HEK293T (cell line): Measurements from ENCODE around the gene RNF227.
"Not testable (repeated sequence)": the region's sequence is repeated elsewhere in the genome, so short reads cannot be mapped to it uniquely, and the experiment has no call there.

ENCODE experiments used
- CTCF ChIA-PET: fragments of 350-600 bp; formaldehyde crosslinking; extraction: SDS; loops from one replicate; lab custom pipeline; 2021; ENCODE audit warnings: antibody characterized with exemption, inconsistent platforms; lab: Yijun Ruan, JAX
- POLR2A ChIA-PET: fragments of 350-600 bp; formaldehyde crosslinking; extraction: SDS; loops from one replicate; lab custom pipeline; 2020; ENCODE audit warnings: antibody characterized with exemption, inconsistent platforms; lab: Yijun Ruan, JAX
- DNase-seq: peaks from one replicate; pipeline ENCODE4 v3.0.0; 2012; ENCODE audit warnings: mixed read lengths; ENCODE audit errors: extremely low spot score
- ARNT ChIP-seq: fragments of 450-650 bp; IDR thresholded peaks from 2 replicates; pipeline ENCODE4 v1.6.1; 2017; ENCODE audit warnings: mild to moderate bottlenecking
- BHLHE40 ChIP-seq: fragments of 450-650 bp; IDR thresholded peaks from 2 replicates; pipeline ENCODE4 v1.6.1; 2016; ENCODE audit warnings: mild to moderate bottlenecking, moderate library complexity, borderline replicate concordance
- CTBP1 ChIP-seq: fragments of 450-650 bp; IDR thresholded peaks from 2 replicates; pipeline ENCODE4 v1.6.1; 2016; ENCODE audit warnings: borderline replicate concordance
- ELF4 ChIP-seq: fragments of 450-650 bp; IDR thresholded peaks from 2 replicates; pipeline ENCODE4 v1.6.1; 2017; ENCODE audit warnings: antibody characterized with exemption
- FOXA1 ChIP-seq: fragments of 450-650 bp; IDR thresholded peaks from 2 replicates; pipeline ENCODE4 v1.6.1; 2016; ENCODE audit warnings: mild to moderate bottlenecking
- FOXK2 ChIP-seq: fragments of 450-650 bp; IDR thresholded peaks from 2 replicates; pipeline ENCODE4 v1.6.1; 2016; ENCODE audit warnings: mild to moderate bottlenecking
- FOXM1 ChIP-seq: fragments of 450-650 bp; IDR thresholded peaks from 2 replicates; pipeline ENCODE4 v1.6.1; 2017; ENCODE audit warnings: mild to moderate bottlenecking, borderline replicate concordance
- HDGF ChIP-seq: fragments of 450-650 bp; IDR thresholded peaks from 2 replicates; pipeline ENCODE4 v1.6.1; 2017; ENCODE audit warnings: antibody characterized with exemption, borderline replicate concordance
- L3MBTL2 ChIP-seq: fragments of 450-650 bp; conservative IDR thresholded peaks from 2 replicates; pipeline ENCODE4 v1.6.1; 2016; ENCODE audit warnings: mild to moderate bottlenecking
- LEF1 ChIP-seq: fragments of 450-650 bp; IDR thresholded peaks from 2 replicates; pipeline ENCODE4 v1.6.1; 2017; ENCODE audit warnings: mild to moderate bottlenecking, borderline replicate concordance
- NFRKB ChIP-seq: fragments of 450-650 bp; IDR thresholded peaks from 2 replicates; pipeline ENCODE4 v1.6.1; 2016; ENCODE audit warnings: mild to moderate bottlenecking, moderate library complexity
- SP1 ChIP-seq: fragments of 450-650 bp; IDR thresholded peaks from 2 replicates; pipeline ENCODE4 v1.6.1; 2017
- SUZ12 ChIP-seq: fragments of 450-650 bp; IDR thresholded peaks from 2 replicates; pipeline ENCODE4 v1.6.1; 2016; ENCODE audit warnings: mild to moderate bottlenecking
- TARDBP ChIP-seq: fragments of 450-650 bp; IDR thresholded peaks from 2 replicates; pipeline ENCODE4 v1.6.1; 2016
- ZNF384 ChIP-seq: fragments of 450-650 bp; IDR thresholded peaks from 2 replicates; pipeline ENCODE4 v1.6.1; 2016
- TF ChIP-seq, protein P1 (sequence below): fragments of 450-650 bp; IDR thresholded peaks from 2 replicates; pipeline ENCODE4 v1.6.1; 2016

Gene RNF227

GRCh38 chr17:7878234-7878633 lies 37.9 kb downstream of the RNF227 start:
- POLR2A ChIA-PET, result no interaction called here
- no peak for DNase-seq
- CTCF ChIA-PET, result interaction anchor here (0.6 kb wide), 1 partner anchor 246 kb away, joined by 4 read pairs; no protein-coding TSS in a partner anchor
- TF ChIP-seq HDGF (no peak), SP1 (no peak), FOXA1 (no peak), CTBP1 (no peak), FOXK2 (no peak), LEF1 (no peak), TARDBP (no peak), BHLHE40 (no peak), SUZ12 (no peak), ARNT (no peak), ELF4 (no peak), FOXM1 (no peak), NFRKB (no peak), ZNF384 (no peak), L3MBTL2 (no peak)
- TF ChIP-seq, protein P1, sequence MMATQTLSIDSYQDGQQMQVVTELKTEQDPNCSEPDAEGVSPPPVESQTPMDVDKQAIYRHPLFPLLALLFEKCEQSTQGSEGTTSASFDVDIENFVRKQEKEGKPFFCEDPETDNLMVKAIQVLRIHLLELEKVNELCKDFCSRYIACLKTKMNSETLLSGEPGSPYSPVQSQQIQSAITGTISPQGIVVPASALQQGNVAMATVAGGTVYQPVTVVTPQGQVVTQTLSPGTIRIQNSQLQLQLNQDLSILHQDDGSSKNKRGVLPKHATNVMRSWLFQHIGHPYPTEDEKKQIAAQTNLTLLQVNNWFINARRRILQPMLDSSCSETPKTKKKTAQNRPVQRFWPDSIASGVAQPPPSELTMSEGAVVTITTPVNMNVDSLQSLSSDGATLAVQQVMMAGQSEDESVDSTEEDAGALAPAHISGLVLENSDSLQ, result no peak

DNA sequence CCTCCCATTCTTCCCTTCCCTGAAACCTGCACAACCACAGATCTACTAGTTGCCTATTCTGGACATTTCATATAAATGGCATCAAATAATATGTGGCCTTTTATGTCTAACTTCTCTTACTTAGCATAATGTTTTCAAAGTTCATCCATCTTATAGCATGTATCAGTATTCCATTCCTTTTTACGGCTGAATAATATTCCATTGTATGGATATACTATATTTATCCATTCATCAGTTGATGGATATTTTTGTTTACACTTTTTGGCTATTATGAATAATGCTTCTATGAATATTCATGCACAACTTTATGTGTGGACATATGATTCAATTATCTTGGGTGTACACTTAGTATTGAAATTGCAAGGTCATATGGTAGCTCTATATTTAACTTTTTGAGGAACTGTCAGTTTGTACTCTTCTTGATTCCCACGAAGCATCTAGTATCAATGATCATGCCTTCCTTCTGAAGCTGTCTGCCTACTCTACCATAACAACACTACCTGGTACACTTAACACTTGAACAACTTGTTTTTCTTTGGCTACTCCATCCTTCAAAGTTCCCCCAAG lies 40.2 kb downstream of the RNF227 start:
- TF ChIP-seq SP1, result no peak
- TF ChIP-seq HDGF, result no peak
- no peak for TF ChIP-seq FOXM1
- TF ChIP-seq, protein P1, result no peak
- no peak for TF ChIP-seq L3MBTL2
- TF ChIP-seq FOXK2, result no peak
- no peak for TF ChIP-seq SUZ12
- no peak for TF ChIP-seq ZNF384
- no peak for TF ChIP-seq LEF1
- no peak for TF ChIP-seq NFRKB
- TF ChIP-seq ELF4, result no peak
- no peak for TF ChIP-seq CTBP1
- TF ChIP-seq TARDBP, result no peak
- POLR2A ChIA-PET, result interaction anchor here (0.6 to 0.9 kb wide), 2 partner anchors 33 to 291 kb away, joined by 3 read pairs; no protein-coding TSS in a partner anchor

DNA sequence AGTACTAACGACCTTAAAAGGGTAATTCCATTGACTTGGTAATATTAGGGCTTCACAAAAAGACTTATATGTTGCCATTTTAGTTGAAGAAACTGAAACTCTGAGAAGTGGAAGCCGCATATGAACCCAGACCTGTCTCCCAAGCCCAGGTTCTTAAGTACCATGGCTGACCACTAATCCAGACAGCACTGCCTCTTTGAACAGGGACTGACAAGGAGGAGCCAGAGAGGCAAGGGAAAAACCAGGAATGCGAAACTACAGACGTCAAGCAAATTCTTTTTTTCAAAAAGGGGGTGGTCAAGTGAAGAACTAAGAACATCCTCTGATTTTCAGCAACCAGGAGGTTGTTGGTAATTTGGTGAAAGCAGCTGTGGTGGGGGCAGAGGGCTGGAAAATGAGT lies 43.0 kb downstream of the RNF227 start:
- no peak for DNase-seq
- ChIA-PET POLR2A (interaction anchor here (1.0 kb wide), 1 partner anchor 8 kb away, joined by 3 read pairs; no protein-coding TSS in a partner anchor), CTCF (no interaction called here)
- TF ChIP-seq TARDBP (no peak), LEF1 (no peak), ZNF384 (no peak), ELF4 (no peak), NFRKB (no peak), FOXM1 (no peak), HDGF (no peak), CTBP1 (no peak), BHLHE40 (no peak), FOXA1 (no peak)
- TF ChIP-seq, protein P1, result no peak

More for the DNA sequence above, 40.2 kb downstream of the RNF227 start:
- CTCF ChIA-PET, result no interaction called here
- DNase-seq, result no peak

DNA sequence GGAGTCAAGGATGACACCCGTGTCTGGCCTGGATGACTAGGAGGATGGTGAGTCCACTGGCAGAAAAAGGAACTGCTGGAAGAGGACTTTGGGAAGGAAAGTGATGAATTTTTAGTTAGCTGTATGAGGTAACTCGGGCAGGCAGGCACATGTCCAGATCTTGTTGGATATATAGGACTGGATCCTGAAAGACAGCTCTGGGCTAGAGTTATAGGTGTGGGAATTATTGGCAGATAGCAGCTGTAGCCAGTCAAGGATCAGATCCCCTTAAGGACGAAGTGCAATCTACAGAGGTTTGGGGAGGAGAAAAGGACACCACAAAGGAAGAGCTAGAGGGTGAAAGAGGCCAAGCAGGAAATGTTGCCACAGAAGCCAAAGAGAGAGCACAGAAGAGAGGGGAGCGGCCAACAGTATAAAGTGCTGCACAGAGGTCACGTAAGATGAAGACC lies 48.2 kb downstream of the RNF227 start:
- no peak for DNase-seq
- POLR2A ChIA-PET, result no interaction called here
- TF ChIP-seq TARDBP, result no peak
- no peak for TF ChIP-seq ZNF384
- no peak for TF ChIP-seq CTBP1
- no peak for TF ChIP-seq ARNT
- TF ChIP-seq FOXM1, result no peak
- CTCF ChIA-PET, result no interaction called here

DNA sequence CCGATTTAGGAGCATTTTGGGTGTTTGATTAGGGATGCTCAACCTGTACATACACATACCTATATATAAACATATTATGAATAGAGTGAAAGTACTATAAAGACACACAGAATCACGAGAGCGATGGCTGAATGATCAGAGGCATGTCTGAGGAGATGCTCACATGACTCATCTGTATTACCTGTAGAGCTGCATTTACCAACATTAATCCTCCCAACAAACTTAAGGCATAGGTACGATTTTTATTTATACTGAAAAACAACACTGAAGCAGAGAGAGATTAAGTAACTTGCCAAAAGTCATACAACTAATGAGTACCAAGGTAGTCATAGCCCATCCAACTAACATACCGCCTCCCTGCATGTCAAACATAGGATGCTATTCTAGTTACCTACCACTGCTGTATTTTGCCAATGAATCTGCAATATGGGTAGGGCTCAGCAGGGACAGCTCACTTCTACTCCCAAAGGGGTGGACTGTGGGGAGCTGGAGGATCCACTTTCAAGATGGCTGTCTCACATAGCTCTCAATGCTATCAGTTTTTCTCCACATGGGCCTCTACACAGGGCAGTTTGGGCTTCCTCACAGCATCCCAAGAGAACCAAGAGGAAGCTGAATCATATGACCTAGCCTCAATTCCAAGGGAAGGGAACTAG lies 51.0 kb downstream of the RNF227 start:
- no peak for DNase-seq
- TF ChIP-seq ELF4 (no peak), FOXM1 (no peak), NFRKB (no peak), L3MBTL2 (no peak), TARDBP (no peak), CTBP1 (no peak), SUZ12 (no peak), ARNT (no peak), FOXK2 (no peak), ZNF384 (no peak), SP1 (no peak), HDGF (no peak), LEF1 (no peak), FOXA1 (no peak), BHLHE40 (no peak)
- TF ChIP-seq, protein P1, result no peak
- POLR2A ChIA-PET, result interaction anchor here (0.9 kb wide), 1 partner anchor 9 kb away, joined by 3 read pairs; no protein-coding TSS in a partner anchor
- CTCF ChIA-PET, result interaction anchor here (1.0 to 1.1 kb wide), 2 partner anchors 151 to 237 kb away, joined by 3 read pairs; partner anchors contain the start of gene SAT2

- DNase-seq, POLR2A ChIA-PET: not testable (repeated sequence)
- CTCF ChIA-PET, result interaction anchor here (1.0 to 1.1 kb wide), 3 partner anchors 35 to 237 kb away, joined by 3 to 4 read pairs (median 3); partner anchors contain the start of gene SAT2
Observed at GRCh38 chr17:7864384-7864783, 51.7 kb downstream of the RNF227 start.
